GM06990 (cell line): ENCODE data around the gene SLC45A1.

Experiments used
- DNase-seq: peaks from one replicate; pipeline ENCODE4 v3.0.0-alpha.2; 2011; ENCODE audit not compliant: insufficient read length; ENCODE audit errors: extremely low read depth
- H3K27me3 ChIP-seq: replicated peaks from 2 replicates; pipeline ENCODE4 v1.6.0; 2011; ENCODE audit warnings: low read length; ENCODE audit not compliant: control insufficient read depth, insufficient read depth
- H3K36me3 ChIP-seq: 2 replicates; pipeline ENCODE4 v1.5.1; 2011; ENCODE audit warnings: low read length; ENCODE audit not compliant: control insufficient read depth, insufficient read depth
- H3K4me3 ChIP-seq: replicated peaks from 2 replicates; pipeline ENCODE4 v1.5.1; 2011; ENCODE audit warnings: low read depth, mild to moderate bottlenecking, control low read depth, low read length
- CTCF ChIP-seq: IDR thresholded peaks from 2 replicates; pipeline ENCODE4 v1.5.1; 2011; ENCODE audit warnings: low read length, control low read depth, mild to moderate bottlenecking, inconsistent platforms; ENCODE audit not compliant: insufficient read depth, poor library complexity, severe bottlenecking

Gene SLC45A1

DNA sequence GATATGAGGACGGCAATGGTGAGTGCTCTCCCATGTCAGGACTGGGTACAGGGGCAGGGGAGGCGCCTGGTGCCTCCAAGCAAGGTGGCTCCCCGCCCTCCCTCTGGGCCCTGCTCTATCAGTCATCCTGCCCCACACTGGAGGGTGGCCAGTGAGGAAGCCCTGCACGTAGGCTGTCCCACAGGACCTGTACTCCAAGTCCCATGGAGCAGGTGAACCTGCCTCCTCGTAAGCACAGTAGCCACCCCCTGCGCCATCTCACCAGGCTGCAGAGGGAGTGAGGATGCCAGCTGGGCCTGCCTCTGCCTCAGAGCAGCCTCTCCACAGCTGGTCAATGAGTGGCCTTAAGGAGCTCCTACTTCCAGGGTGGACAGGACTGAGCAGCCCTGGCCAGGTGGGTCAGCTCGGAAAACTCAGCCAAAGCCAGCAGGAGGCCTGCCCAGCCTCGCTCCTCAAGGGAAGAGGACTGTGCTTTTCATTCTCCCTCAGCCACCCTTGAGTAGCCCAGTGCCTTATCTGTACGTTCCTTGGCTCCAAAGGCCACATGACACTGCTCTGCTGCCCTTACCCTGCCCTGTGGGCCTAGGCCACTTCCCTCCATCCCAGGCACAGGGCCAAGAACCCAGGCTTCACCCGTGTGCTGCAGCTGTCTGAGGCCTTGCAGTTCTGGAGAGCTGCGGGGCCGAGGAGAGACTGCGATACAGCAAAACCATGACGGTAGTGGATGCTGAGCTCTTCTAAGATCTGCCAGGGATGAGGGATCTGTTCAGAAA, 39.6 kb downstream of the SLC45A1 start:
- no peak overlapping the region for H3K4me3 ChIP-seq
- DNase-seq, result no peak
- TF ChIP-seq CTCF, result no peak
- no peaks in the 10 kb centered on the region for H3K27me3 ChIP-seq
- H3K36me3 ChIP-seq, result peaks cover 37% of the 10 kb centered on the region

DNA sequence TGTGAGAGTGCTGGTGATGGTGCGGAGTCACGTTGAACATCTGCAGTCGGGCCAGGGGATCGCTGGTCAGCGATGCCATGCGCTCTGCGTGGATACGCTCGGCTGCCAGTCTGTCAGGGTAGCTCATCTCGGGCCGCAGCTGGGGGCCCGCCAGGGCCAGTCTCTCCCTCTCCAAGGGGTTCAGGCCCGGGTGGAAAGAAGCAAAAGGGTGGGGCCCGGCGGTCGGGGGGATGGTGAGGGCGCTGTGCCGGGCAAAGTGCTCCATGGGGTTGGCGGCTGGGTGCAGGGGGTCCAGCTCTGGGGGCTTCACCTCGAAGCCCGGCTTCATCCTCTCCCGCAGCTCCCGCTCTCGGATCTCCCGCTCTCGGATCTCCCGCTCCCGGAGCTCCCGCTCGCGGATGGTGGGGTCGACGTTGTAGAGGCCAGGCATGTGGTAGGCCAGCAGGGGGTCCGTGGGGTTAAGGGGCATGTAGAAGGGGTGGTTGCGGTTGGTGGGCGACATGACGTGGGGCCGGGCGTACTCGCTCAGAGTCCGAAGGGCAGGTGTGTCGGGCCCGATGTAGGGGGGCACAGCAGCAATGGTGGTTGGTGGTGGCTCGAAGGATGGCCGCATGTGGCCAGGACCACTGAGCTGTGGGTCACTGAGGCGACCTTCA, 40.5 kb downstream of the SLC45A1 start:
- Histone ChIP-seq H3K4me3 (no peak overlapping the region), H3K27me3 (no peaks in the 10 kb centered on the region), H3K36me3 (peaks cover 42% of the 10 kb centered on the region)
- no peak for TF ChIP-seq CTCF
- DNase-seq, result no peak

DNA sequence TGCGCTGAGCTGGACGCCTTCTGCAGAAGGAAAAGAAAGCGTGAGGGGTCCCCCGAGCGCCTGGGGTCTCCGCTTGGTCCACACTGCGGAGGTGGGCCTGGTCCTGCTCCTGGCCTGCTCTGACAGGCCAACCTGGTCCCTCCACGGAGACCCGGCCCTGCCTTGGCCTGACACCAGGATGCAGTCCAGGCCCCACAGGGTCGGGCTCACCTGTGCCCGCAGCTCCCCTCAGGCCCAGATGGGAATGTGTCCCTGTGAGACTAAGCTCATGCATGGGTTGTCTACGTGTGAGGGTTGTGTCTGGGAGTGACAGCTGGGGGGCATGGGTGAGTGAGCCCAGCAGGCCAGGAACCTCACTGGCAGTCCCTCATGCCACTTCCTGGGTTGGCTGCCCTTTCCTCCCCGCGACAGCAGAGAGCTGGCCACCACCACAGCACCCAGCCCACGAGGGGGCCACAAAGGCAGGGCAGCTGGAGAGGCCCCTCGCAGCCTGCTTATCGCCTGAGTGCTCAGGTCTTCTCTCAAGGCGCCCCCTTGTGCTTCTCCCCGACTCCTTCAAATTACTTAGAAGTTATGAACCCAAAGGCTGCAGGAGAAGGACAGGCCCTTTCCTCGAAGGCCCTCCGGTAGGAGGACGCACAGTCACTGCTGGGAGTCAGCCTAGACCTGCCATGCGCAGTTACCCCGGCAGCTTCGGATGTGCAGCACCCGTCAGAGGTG, 41.1 kb downstream of the SLC45A1 start:
- peaks cover 41% of the 10 kb centered on the region for H3K36me3 ChIP-seq
- no peak for DNase-seq
- H3K27me3 ChIP-seq, result no peaks in the 10 kb centered on the region

DNA sequence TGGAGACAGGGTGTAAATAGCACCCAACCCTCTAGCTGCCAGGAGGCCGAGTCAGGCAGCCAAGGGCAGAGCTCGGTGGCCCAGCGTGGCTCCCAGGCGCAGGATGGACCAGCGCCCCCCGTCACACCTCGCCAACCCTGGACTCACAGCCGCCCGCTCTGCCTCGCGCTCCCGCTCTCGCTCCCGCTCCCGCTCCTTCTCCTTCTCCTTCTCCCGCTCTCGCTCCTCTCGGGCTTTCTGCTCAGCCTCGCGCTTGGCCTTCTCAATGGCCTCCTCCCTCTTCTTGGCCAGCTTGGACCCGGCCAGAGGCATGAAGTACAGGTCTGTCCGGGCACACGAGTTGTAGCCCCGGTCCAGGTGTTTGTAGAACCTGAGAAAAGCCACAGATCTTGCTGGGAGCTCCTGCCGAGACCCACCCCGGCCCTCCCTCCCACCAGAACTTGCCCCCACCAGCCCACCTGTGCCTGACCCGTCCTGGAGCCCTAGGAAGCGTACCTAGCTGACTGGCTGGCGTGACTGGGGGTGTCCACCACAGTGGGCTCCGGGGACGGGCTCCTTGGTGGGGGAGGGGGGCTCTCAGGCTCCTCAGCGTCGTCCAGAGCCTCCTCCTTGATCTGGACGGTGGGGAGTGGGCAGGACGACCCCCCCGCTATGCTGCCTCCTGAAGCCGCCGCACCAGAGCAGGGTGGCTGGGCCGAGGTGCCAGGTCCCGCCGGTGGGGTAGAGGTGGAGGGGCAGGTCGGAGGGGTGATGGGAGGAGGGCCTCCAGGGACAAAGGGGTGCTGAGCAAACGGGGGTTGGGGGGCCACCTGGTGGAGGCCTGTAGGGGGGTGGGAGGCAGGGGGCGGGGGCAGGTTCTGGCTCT, 41.9 kb downstream of the SLC45A1 start:
- no peak for TF ChIP-seq CTCF
- peaks cover 44% of the 10 kb centered on the region for H3K36me3 ChIP-seq
- H3K27me3 ChIP-seq, result no peaks in the 10 kb centered on the region
- no peak for DNase-seq
- no peak overlapping the region for H3K4me3 ChIP-seq

More for the DNA sequence above, 41.1 kb downstream of the SLC45A1 start:
- TF ChIP-seq CTCF, result no peak
- no peak overlapping the region for H3K4me3 ChIP-seq

GRCh38 chr1:8360493-8361197, 42.7 kb downstream of the SLC45A1 start:
- DNase-seq, result no peak
- TF ChIP-seq CTCF, result no peak
- Histone ChIP-seq H3K27me3 (no peaks in the 10 kb centered on the region), H3K4me3 (no peak overlapping the region), H3K36me3 (peaks cover 45% of the 10 kb centered on the region)
